Bronchial epithelial cell (primary cell): Measurements from ENCODE around the gene CDH13. TPM values are rescaled to one million over a fixed set of nuclear protein-coding genes. Genes with fewer than 3 reads are reported as not detected.

Experiments
- DNase-seq: peaks from one replicate; pipeline ENCODE4 v3.0.0-alpha.2; 2010; ENCODE audit warnings: low read depth
- FAIRE-seq: peaks from 2 replicates; lab custom pipeline; 2011; peaks lifted over from hg19 to GRCh38; lab: Jason Lieb, UNC
- H3K27me3 ChIP-seq: 2 replicates; pipeline ENCODE4 v1.5.1; 2011; ENCODE audit warnings: low read length; ENCODE audit not compliant: control insufficient read depth, insufficient read depth
- H3K36me3 ChIP-seq: 2 replicates; pipeline ENCODE4 v1.5.1; 2011; ENCODE audit warnings: low read length; ENCODE audit not compliant: control insufficient read depth, insufficient read depth
- H3K4me3 ChIP-seq: 2 replicates; pipeline ENCODE4 v1.5.1; 2011; ENCODE audit warnings: mild to moderate bottlenecking, low read depth, low read length, control low read depth
- CTCF ChIP-seq: IDR thresholded peaks from 2 replicates; pipeline ENCODE4 v1.5.1; 2011; ENCODE audit warnings: mild to moderate bottlenecking, moderate library complexity, low read length, control low read depth, inconsistent platforms; ENCODE audit not compliant: insufficient read depth, severe bottlenecking
- total RNA-seq: library from RNA; depleted of rRNA; stranded (reverse); fragments of >200 nt; gene quantifications from 2 replicates; pipeline ENCODE4 v1.2.1, GENCODE V29; 2014

CDH13 gene
- total RNA-seq, 1 donor from 2014 or later: 31.3 TPM

GRCh38 chr16:83220066-83220465 is 593.3 kb downstream of the CDH13 start:
- no peak overlapping the region for H3K4me3 ChIP-seq
- DNase-seq (no peak), FAIRE-seq (no peak)
- no peaks in the 10 kb centered on the region for H3K36me3 ChIP-seq
- H3K27me3 ChIP-seq: no peaks in the 10 kb centered on the region
- no peak for TF ChIP-seq CTCF

GRCh38 chr16:83224642-83225041 is 597.9 kb downstream of the CDH13 start:
- H3K36me3 ChIP-seq: no peaks in the 10 kb centered on the region
- no peaks in the 10 kb centered on the region for H3K27me3 ChIP-seq
- no peak overlapping the region for H3K4me3 ChIP-seq
- FAIRE-seq (no peak), DNase-seq (no peak)
- TF ChIP-seq CTCF: no peak

- TF ChIP-seq CTCF: no peak
- FAIRE-seq (no peak), DNase-seq (no peak)
- H3K27me3 ChIP-seq: no peaks in the 10 kb centered on the region
- H3K4me3 ChIP-seq: no peak overlapping the region
- H3K36me3 ChIP-seq: no peaks in the 10 kb centered on the region
These were observed 600.6 kb downstream of the CDH13 start for GRCh38 chr16:83227336-83227735.

GRCh38 chr16:83231729-83232128 is 605.0 kb downstream of the CDH13 start:
- H3K27me3 ChIP-seq: no peaks in the 10 kb centered on the region
- no peak for TF ChIP-seq CTCF
- H3K4me3 ChIP-seq: no peak overlapping the region
- FAIRE-seq (no peak), DNase-seq (no peak)
- H3K36me3 ChIP-seq: no peaks in the 10 kb centered on the region

- Histone ChIP-seq H3K4me3 (no peak overlapping the region), H3K36me3 (no peaks in the 10 kb centered on the region), H3K27me3 (no peaks in the 10 kb centered on the region)
- no peak for FAIRE-seq
- DNase-seq: no peak
- no peak for TF ChIP-seq CTCF
These were observed 606.4 kb downstream of the CDH13 start for GRCh38 chr16:83233153-83233552.

GRCh38 chr16:83238949-83239691 is 612.4 kb downstream of the CDH13 start:
- TF ChIP-seq CTCF: no peak
- Histone ChIP-seq H3K4me3 (no peak overlapping the region), H3K36me3 (no peaks in the 10 kb centered on the region), H3K27me3 (no peaks in the 10 kb centered on the region)
- no peak for FAIRE-seq
- no peak for DNase-seq
